Mesendoderm (in vitro differentiated cells): ENCODE data around the gene FAM98C.

Experiments
- DNase-seq: peaks from one replicate; pipeline ENCODE4 v3.0.0; 2013
- H2AK5ac ChIP-seq: 2 replicates; pipeline ENCODE4 v1.6.1; 2013; ENCODE audit warnings: low read length, inconsistent platforms
- H2BK120ac ChIP-seq: 2 replicates; pipeline ENCODE4 v1.6.1; 2013; ENCODE audit warnings: low read depth, mild to moderate bottlenecking, low read length, moderate library complexity, mixed read lengths
- H2BK15ac ChIP-seq: replicated peaks from 2 replicates; pipeline ENCODE4 v1.6.1; 2013; ENCODE audit warnings: low read depth, mild to moderate bottlenecking, moderate library complexity
- H2BK5ac ChIP-seq: 2 replicates; pipeline ENCODE4 v1.6.1; 2013; ENCODE audit warnings: low read length, inconsistent platforms
- H3K18ac ChIP-seq: 2 replicates; pipeline ENCODE4 v1.6.1; 2013; ENCODE audit warnings: mild to moderate bottlenecking, low read length, mixed read lengths
- H3K23ac ChIP-seq: one replicate; pipeline ENCODE4 v1.6.1; 2013; ENCODE audit warnings: low read length
- H3K27ac ChIP-seq: 2 replicates; pipeline ENCODE4 v1.5.1; 2013; ENCODE audit warnings: low read depth, mild to moderate bottlenecking, inconsistent platforms, low read length, moderate library complexity
- H3K27me3 ChIP-seq: 2 replicates; pipeline ENCODE4 v1.6.1; 2013; ENCODE audit warnings: low read length, control low read depth, mild to moderate bottlenecking, inconsistent platforms; ENCODE audit not compliant: insufficient read depth, poor library complexity
- H3K36me3 ChIP-seq: 2 replicates; pipeline ENCODE4 v1.6.1; 2013; ENCODE audit warnings: low read length, inconsistent platforms; ENCODE audit not compliant: control insufficient read depth, insufficient read depth
- H3K4ac ChIP-seq: one replicate; pipeline ENCODE4 v1.6.1; 2013; ENCODE audit warnings: low read depth, mild to moderate bottlenecking, low read length, moderate library complexity
- H3K4me1 ChIP-seq: 2 replicates; pipeline ENCODE4 v1.6.1; 2013; ENCODE audit warnings: low read depth, low read length, inconsistent platforms; ENCODE audit not compliant: control insufficient read depth
- H3K4me2 ChIP-seq: 2 replicates; pipeline ENCODE4 v1.6.1; 2013; ENCODE audit warnings: low read length
- H3K4me3 ChIP-seq: 2 replicates; pipeline ENCODE4 v1.5.1; 2013; ENCODE audit warnings: mild to moderate bottlenecking, low read length
- H3K56ac ChIP-seq: one replicate; pipeline ENCODE4 v1.6.1; 2013; ENCODE audit warnings: low read length
- H3K79me1 ChIP-seq: 2 replicates; pipeline ENCODE4 v1.6.1; 2013; ENCODE audit warnings: low read length, inconsistent platforms
- H3K79me2 ChIP-seq: 2 replicates; pipeline ENCODE4 v1.6.1; 2013; ENCODE audit warnings: mild to moderate bottlenecking, low read length; ENCODE audit not compliant: control insufficient read depth, insufficient read depth
- H3K9ac ChIP-seq: 2 replicates; pipeline ENCODE4 v1.6.1; 2013; ENCODE audit warnings: low read length, inconsistent platforms
- H4K5ac ChIP-seq: one replicate; pipeline ENCODE4 v1.6.1; 2013; ENCODE audit warnings: low read length
- H4K8ac ChIP-seq: one replicate; pipeline ENCODE4 v1.6.1; 2013; ENCODE audit warnings: low read depth, mild to moderate bottlenecking, control low read depth, low read length, moderate library complexity
- WGBS: extraction: QIAGEN DNeasy Blood & Tissue Kit; methylation state at CpG from one replicate; pipeline ENCODE4 v1.1.7; 2013; ENCODE audit warnings: low lambda C conversion rate, missing lambda C conversion rate; ENCODE audit not compliant: insufficient coverage; ENCODE audit errors: extremely low coverage; 5-methylcytosine and 5-hydroxymethylcytosine counted together

FAM98C gene

GRCh38 chr19:38389957-38390924 is 12.7 kb upstream of the FAM98C start:
- no peak overlapping the region for H4K8ac ChIP-seq
- peak overlapping the region; percentile 47 for H3K9ac ChIP-seq
- peak overlapping the region; percentile 38 for H3K4me2 ChIP-seq
- peaks cover 6% of the 10 kb centered on the region for H3K4me1 ChIP-seq
- no peak overlapping the region for H2BK15ac ChIP-seq
- H3K36me3 ChIP-seq, result no peaks in the 10 kb centered on the region
- H2BK120ac ChIP-seq, result no peak overlapping the region
- no peak overlapping the region for H3K4me3 ChIP-seq
- no peak overlapping the region for H3K4ac ChIP-seq
- no peak overlapping the region for H3K23ac ChIP-seq
- H2BK5ac ChIP-seq, result peak overlapping the region; percentile 45
- H3K27me3 ChIP-seq, result no peaks in the 10 kb centered on the region
- WGBS, result no CpG with 5 or more reads among the region's 22 CpGs
- H2AK5ac ChIP-seq, result peak overlapping the region; percentile 95
- DNase-seq, result peak; percentile 57
- H3K18ac ChIP-seq, result peak overlapping the region; percentile 1
- H3K79me2 ChIP-seq, result no peaks in the 10 kb centered on the region
- H3K27ac ChIP-seq, result no peak overlapping the region
- no peak overlapping the region for H4K5ac ChIP-seq
- no peaks in the 10 kb centered on the region for H3K79me1 ChIP-seq
- H3K56ac ChIP-seq, result peak overlapping the region; percentile 50

GRCh38 chr19:38391911-38392464 is 10.9 kb upstream of the FAM98C start:
- no peak overlapping the region for H2BK5ac ChIP-seq
- H4K8ac ChIP-seq, result no peak overlapping the region
- H3K27me3 ChIP-seq, result no peaks in the 10 kb centered on the region
- no peak overlapping the region for H3K4me3 ChIP-seq
- H3K18ac ChIP-seq, result no peak overlapping the region
- no peak overlapping the region for H3K4ac ChIP-seq
- H3K23ac ChIP-seq, result no peak overlapping the region
- H4K5ac ChIP-seq, result no peak overlapping the region
- H2BK15ac ChIP-seq, result no peak overlapping the region
- no peak overlapping the region for H3K4me2 ChIP-seq
- no peak overlapping the region for H3K27ac ChIP-seq
- H3K36me3 ChIP-seq, result no peaks in the 10 kb centered on the region
- H3K79me2 ChIP-seq, result no peaks in the 10 kb centered on the region
- H3K9ac ChIP-seq, result no peak overlapping the region
- no peak overlapping the region for H3K56ac ChIP-seq
- no peaks in the 10 kb centered on the region for H3K79me1 ChIP-seq
- H2BK120ac ChIP-seq, result no peak overlapping the region
- WGBS, result no CpG with 5 or more reads among the region's 8 CpGs
- H3K4me1 ChIP-seq, result peaks cover 6% of the 10 kb centered on the region
- H2AK5ac ChIP-seq, result no peak overlapping the region
- no peak for DNase-seq

GRCh38 chr19:38392707-38393308 is 10.1 kb upstream of the FAM98C start:
- no peaks in the 10 kb centered on the region for H3K79me1 ChIP-seq
- H3K27ac ChIP-seq, result no peak overlapping the region
- H2BK120ac ChIP-seq, result no peak overlapping the region
- no peak overlapping the region for H3K4me2 ChIP-seq
- H3K4ac ChIP-seq, result no peak overlapping the region
- no peak overlapping the region for H3K56ac ChIP-seq
- H2AK5ac ChIP-seq, result no peak overlapping the region
- no peak overlapping the region for H2BK15ac ChIP-seq
- no peaks in the 10 kb centered on the region for H3K79me2 ChIP-seq
- H3K4me3 ChIP-seq, result no peak overlapping the region
- H3K23ac ChIP-seq, result no peak overlapping the region
- no CpG with 5 or more reads among the region's 6 CpGs for WGBS
- H3K27me3 ChIP-seq, result no peaks in the 10 kb centered on the region
- no peak overlapping the region for H3K9ac ChIP-seq
- no peak overlapping the region for H2BK5ac ChIP-seq
- peak; percentile 26 for DNase-seq
- no peaks in the 10 kb centered on the region for H3K36me3 ChIP-seq
- H3K4me1 ChIP-seq, result peaks cover 6% of the 10 kb centered on the region
- no peak overlapping the region for H4K8ac ChIP-seq
- H3K18ac ChIP-seq, result no peak overlapping the region
- no peak overlapping the region for H4K5ac ChIP-seq

GRCh38 chr19:38394488-38394887 is 8.4 kb upstream of the FAM98C start:
- Histone ChIP-seq H3K23ac (no peak overlapping the region), H2BK5ac (no peak overlapping the region), H3K9ac (peak overlapping the region; percentile 44), H3K27ac (no peak overlapping the region), H3K4me3 (no peak overlapping the region), H2AK5ac (no peak overlapping the region), H3K36me3 (no peaks in the 10 kb centered on the region), H4K8ac (no peak overlapping the region), H3K4me1 (peaks cover 6% of the 10 kb centered on the region), H3K27me3 (no peaks in the 10 kb centered on the region), H3K56ac (peak overlapping the region; percentile 68), H3K4me2 (peak overlapping the region; percentile 34), H2BK120ac (no peak overlapping the region), H2BK15ac (no peak overlapping the region), H3K18ac (no peak overlapping the region), H4K5ac (no peak overlapping the region), H3K79me2 (no peaks in the 10 kb centered on the region), H3K4ac (no peak overlapping the region), H3K79me1 (no peaks in the 10 kb centered on the region)
- peak; percentile 95 for DNase-seq
- WGBS, result no CpG with 5 or more reads among the region's 30 CpGs

GRCh38 chr19:38395381-38396114 is 7.3 kb upstream of the FAM98C start:
- Histone ChIP-seq H2BK15ac (no peak overlapping the region), H3K4me1 (peaks cover 3% of the 10 kb centered on the region), H4K5ac (no peak overlapping the region), H3K79me2 (no peaks in the 10 kb centered on the region), H2BK120ac (no peak overlapping the region), H3K23ac (no peak overlapping the region), H3K79me1 (no peaks in the 10 kb centered on the region), H3K36me3 (no peaks in the 10 kb centered on the region), H3K18ac (no peak overlapping the region), H3K56ac (no peak overlapping the region), H3K9ac (no peak overlapping the region), H2BK5ac (no peak overlapping the region), H3K4me2 (no peak overlapping the region), H3K4me3 (no peak overlapping the region), H2AK5ac (no peak overlapping the region), H3K27me3 (no peaks in the 10 kb centered on the region), H3K27ac (no peak overlapping the region), H3K4ac (no peak overlapping the region), H4K8ac (no peak overlapping the region)
- no peak for DNase-seq
- no CpG with 5 or more reads among the region's 86 CpGs for WGBS
